Measurements from ENCODE around the gene KBTBD12. TPM values are rescaled to one million over a fixed set of nuclear protein-coding genes. Genes with fewer than 3 reads are reported as not detected.

The KBTBD12 gene
- total and polyA plus RNA-seq, 4 donors = 0.28 to 7.6 (median 4.3) TPM

DNA sequence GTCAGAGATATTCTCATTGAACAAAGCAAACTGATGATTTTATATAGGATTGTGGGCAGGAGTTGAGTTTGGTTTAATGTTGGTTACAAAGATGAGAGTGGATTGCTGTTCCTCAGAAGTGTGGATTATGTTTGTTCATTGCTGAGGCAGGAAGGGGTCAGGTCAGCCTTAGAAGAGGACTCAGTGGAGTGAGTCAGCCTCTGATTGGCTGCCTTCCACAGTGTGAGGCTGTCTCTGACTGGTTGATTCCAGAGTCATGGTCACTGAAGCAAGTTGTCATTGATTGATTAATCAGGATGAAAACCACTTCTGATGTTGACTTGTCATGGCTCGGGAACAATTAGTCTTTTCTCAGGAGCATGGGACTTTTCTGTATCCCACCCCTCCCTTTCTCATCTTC lies 36.2 kb downstream of the KBTBD12 start:
- intact Hi-C loops (cut with DNase I) = loop anchor here (5.0 to 10.0 kb wide), 4 partner anchors 34 to 254 kb away; partner anchors contain the start of genes KBTBD12 (in 2 of the 2) and MGLL (in 1 of the 2)
- WGBS, 2 donors = 93 to 96% methylated on average over 1 of the region's 1 CpG
- Histone ChIP-seq H3K36me3 (ENCODE audit: control insufficient read depth in 1 of 2, insufficient read depth in 2 of 2, low read length in 1 of 2) (no peaks in the 10 kb centered on the region), H3K27me3 (ENCODE audit: control insufficient read depth in 1 of 2, insufficient read depth in 2 of 2, low read length in 1 of 2) (no peaks in the 10 kb centered on the region), H3K4me1 (ENCODE audit: control insufficient read depth in 1 of 2, insufficient read depth in 2 of 2, low read length in 2 of 2) (no peaks in the 10 kb centered on the region), H3K4me3 (ENCODE audit: low read length in 2 of 2) (no peak overlapping the region), H3K27ac (ENCODE audit: low read depth in 1 of 2, low read length in 2 of 2) (no peak overlapping the region), H3K9me3 (ENCODE audit: control insufficient read depth, low read length) (no peaks in the 10 kb centered on the region)
- no peak for ATAC-seq (ENCODE audit: low FRiP score)
- peak in 1 of 2 donors; percentile 67 for DNase-seq

DNA sequence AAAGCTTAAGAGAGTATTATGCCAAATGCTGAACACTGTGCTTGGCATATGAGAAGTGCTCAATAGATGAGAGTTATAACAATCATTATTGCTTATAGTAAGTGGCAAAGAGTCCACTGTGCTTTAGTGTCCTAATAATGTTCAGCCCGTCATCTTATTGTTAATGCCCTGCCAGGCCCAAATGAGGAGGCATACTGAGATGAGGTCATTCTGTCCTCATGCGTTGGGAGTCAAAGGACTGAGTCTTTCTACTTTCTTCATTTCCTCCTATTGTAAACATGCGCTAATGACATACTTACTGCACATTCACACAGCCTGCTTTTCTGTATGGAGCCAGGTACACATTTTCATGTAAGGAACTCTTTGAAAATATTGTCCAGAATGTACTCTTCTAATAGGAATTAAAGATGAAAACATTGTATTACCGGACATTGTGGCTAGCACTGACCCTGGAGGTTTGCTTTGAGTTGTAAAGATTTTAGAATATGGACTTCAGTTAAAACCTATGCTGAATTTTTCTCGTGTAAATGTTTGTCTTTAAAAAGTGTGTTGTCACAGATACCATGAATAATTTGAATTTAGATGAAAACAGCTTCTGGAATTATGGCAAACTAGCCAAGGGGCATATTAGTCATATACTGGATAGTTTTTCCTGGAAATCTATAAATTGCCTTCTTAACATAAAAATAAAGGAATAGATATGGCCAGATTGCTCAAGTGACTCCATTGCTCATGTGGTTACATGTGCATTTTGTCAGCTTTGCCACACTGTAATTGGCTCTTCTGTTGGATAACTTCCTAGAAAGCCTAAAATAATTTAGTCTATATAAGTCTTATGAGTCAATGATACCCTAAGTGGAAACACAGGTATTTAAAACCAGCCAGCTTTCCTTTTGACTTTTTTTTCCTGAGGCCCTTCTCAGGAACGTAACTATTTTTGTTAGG lies 38.3 kb downstream of the KBTBD12 start:
- Histone ChIP-seq H3K4me1 (ENCODE audit: control insufficient read depth in 1 of 2, insufficient read depth in 2 of 2, low read length in 2 of 2) (no peaks in the 10 kb centered on the region), H3K27ac (ENCODE audit: low read depth in 1 of 2, low read length in 2 of 2) (peak overlapping the region in 1 of 2 donors; percentile 28)
- WGBS, 2 donors = 41 to 49% methylated on average over 6 of the region's 6 CpGs

DNA sequence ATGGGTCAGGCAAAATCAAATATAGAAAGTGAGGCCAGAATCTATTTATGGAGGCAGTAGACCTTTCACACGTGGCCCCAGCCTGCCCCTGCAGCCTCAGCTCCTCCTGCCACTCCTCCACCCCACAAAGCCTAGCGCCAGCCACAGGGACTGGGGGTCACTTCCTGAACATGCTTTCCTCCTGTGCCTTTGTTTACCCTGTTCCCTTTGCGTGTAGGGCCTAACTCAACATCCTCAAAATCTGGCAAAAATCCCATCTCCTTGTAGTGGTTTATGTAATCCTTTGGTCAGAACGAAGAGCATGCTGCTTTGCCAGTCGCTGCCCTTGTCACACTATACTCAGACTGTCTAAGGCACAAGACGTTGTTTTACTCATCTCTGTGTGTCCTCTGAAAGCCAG lies 39.6 kb downstream of the KBTBD12 start:
- 24 to 29% methylated on average over 6 of the region's 6 CpGs for WGBS, 2 donors
- intact Hi-C loops (cut with DNase I) = loop anchor here (5.0 to 10.0 kb wide), 5 partner anchors 37 to 302 kb away; partner anchors contain the start of genes KBTBD12 (in 2 of the 2) and MGLL (in 1 of the 2)
- DNase-seq (peak; percentile 64 to 77), ATAC-seq (ENCODE audit: low FRiP score) (peak; percentile 82)
- H3K4me1 ChIP-seq (ENCODE audit: control insufficient read depth in 1 of 2, insufficient read depth in 2 of 2, low read length in 2 of 2) = no peaks in the 10 kb centered on the region
- H3K27me3 ChIP-seq (ENCODE audit: control insufficient read depth in 1 of 2, insufficient read depth in 2 of 2, low read length in 1 of 2) = no peaks in the 10 kb centered on the region
- H3K27ac ChIP-seq (ENCODE audit: low read depth in 1 of 2, low read length in 2 of 2) = peak overlapping the region in 1 of 2 donors; percentile 8
- no peaks in the 10 kb centered on the region for H3K36me3 ChIP-seq (ENCODE audit: control insufficient read depth in 1 of 2, insufficient read depth in 2 of 2, low read length in 1 of 2)
- H3K4me3 ChIP-seq (ENCODE audit: low read length in 2 of 2) = no peak overlapping the region
- H3K9me3 ChIP-seq (ENCODE audit: control insufficient read depth, low read length) = no peaks in the 10 kb centered on the region

More for the DNA sequence above, 38.3 kb downstream of the KBTBD12 start:
- H3K9me3 ChIP-seq (ENCODE audit: control insufficient read depth, low read length) = no peaks in the 10 kb centered on the region
- no peak overlapping the region for H3K4me3 ChIP-seq (ENCODE audit: low read length in 2 of 2)
- no peaks in the 10 kb centered on the region for H3K27me3 ChIP-seq (ENCODE audit: control insufficient read depth in 1 of 2, insufficient read depth in 2 of 2, low read length in 1 of 2)
- no peak for ATAC-seq (ENCODE audit: low FRiP score)
- no peak for DNase-seq
- intact Hi-C loops (cut with DNase I) = loop anchor here (5.0 to 10.0 kb wide), 4 partner anchors 36 to 256 kb away; partner anchors contain the start of genes KBTBD12 (in 2 of the 2) and MGLL (in 1 of the 2)
- H3K36me3 ChIP-seq (ENCODE audit: control insufficient read depth in 1 of 2, insufficient read depth in 2 of 2, low read length in 1 of 2) = no peaks in the 10 kb centered on the region

DNA sequence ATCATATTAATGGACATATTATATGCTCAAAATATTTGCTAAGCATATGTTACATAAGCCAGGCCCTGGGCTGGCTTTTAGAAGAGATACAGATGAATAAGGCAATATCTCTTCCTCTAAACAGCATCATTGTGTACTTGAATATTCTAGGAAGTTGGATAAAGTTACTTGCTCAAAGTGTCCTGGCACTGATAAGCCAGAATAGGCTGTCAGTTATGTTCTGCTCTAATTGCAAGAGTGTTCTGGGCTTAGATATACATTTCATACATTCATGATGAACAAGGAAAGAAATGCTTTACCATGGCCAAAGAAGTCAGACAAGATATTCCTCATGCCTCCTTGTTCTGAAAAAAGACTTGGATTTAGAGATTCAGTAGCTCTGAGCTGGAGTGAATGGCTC lies 40.7 kb downstream of the KBTBD12 start:
- no peaks in the 10 kb centered on the region for H3K9me3 ChIP-seq (ENCODE audit: control insufficient read depth, low read length)
- no peak overlapping the region for H3K27ac ChIP-seq (ENCODE audit: low read depth in 1 of 2, low read length in 2 of 2)
- H3K27me3 ChIP-seq (ENCODE audit: control insufficient read depth in 1 of 2, insufficient read depth in 2 of 2, low read length in 1 of 2) = no peaks in the 10 kb centered on the region
- no peaks in the 10 kb centered on the region for H3K36me3 ChIP-seq (ENCODE audit: control insufficient read depth in 1 of 2, insufficient read depth in 2 of 2, low read length in 1 of 2)
- ATAC-seq (ENCODE audit: low FRiP score) = no peak
- H3K4me3 ChIP-seq (ENCODE audit: low read length in 2 of 2) = no peak overlapping the region
- intact Hi-C loops (cut with DNase I) = loop anchor here in 1 of 2 donors (5.0 to 10.0 kb wide), 2 partner anchors 191 to 303 kb away; no protein-coding TSS in a partner anchor
- no peaks in the 10 kb centered on the region for H3K4me1 ChIP-seq (ENCODE audit: control insufficient read depth in 1 of 2, insufficient read depth in 2 of 2, low read length in 2 of 2)
- DNase-seq = no peak

DNA sequence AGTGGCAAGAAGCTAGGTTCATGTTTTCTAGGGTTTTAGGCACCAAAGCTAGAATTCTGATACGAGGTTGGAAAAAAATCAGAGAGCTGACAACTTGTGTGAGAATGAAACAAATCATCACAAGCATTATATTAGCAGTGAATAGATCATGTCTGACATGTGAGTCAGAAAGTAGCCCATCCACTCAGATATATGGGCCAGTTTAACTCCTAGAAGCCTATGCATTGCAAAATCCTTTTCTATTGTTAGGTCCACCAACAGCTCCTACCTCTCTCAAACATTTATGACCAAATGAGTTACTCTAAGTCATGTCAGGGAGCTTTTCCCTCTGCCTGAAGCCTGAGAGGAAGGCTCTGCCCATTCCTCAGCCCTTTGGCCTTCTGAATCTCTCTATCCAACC lies 44.0 kb downstream of the KBTBD12 start:
- DNase-seq (no peak), ATAC-seq (ENCODE audit: low FRiP score) (no peak)
- no peak overlapping the region for H3K4me3 ChIP-seq (ENCODE audit: low read length in 2 of 2)
- H3K4me1 ChIP-seq (ENCODE audit: control insufficient read depth in 1 of 2, insufficient read depth in 2 of 2, low read length in 2 of 2) = no peaks in the 10 kb centered on the region
- H3K27me3 ChIP-seq (ENCODE audit: control insufficient read depth in 1 of 2, insufficient read depth in 2 of 2, low read length in 1 of 2) = no peaks in the 10 kb centered on the region
- intact Hi-C loops (cut with DNase I) = loop anchor here in 1 of 2 donors (5.0 to 10.0 kb wide), 2 partner anchors 194 to 307 kb away; no protein-coding TSS in a partner anchor
- no peak overlapping the region for H3K27ac ChIP-seq (ENCODE audit: low read depth in 1 of 2, low read length in 2 of 2)
- no peaks in the 10 kb centered on the region for H3K36me3 ChIP-seq (ENCODE audit: control insufficient read depth in 1 of 2, insufficient read depth in 2 of 2, low read length in 1 of 2)
- H3K9me3 ChIP-seq (ENCODE audit: control insufficient read depth, low read length) = no peaks in the 10 kb centered on the region
- WGBS, 2 donors = 93 to 96% methylated on average over 1 of the region's 1 CpG

DNA sequence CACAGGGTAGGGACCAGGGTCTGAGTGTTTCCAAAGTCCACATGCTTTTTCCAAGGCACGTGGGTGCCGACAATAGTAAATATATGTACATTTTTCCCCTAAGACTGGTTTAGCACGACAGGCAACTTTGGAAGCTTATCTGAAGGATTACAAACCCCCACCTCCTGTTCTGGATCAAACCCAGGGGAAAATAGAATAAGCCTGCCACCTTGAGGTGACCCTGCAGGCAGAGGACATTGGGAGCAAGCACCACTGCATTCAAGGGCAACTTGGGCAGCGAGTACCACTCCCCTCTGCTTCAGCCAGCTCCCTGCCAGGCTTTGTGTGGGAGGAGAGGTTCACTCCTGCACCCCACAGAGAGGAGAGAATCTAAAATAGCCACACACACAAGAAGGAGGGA lies 44.8 kb downstream of the KBTBD12 start:
- intact Hi-C loops (cut with DNase I) = loop anchor here in 1 of 2 donors (5.0 to 10.0 kb wide), 2 partner anchors 195 to 308 kb away; no protein-coding TSS in a partner anchor
- ATAC-seq (ENCODE audit: low FRiP score) = no peak
- no peak for DNase-seq
- no peaks in the 10 kb centered on the region for H3K36me3 ChIP-seq (ENCODE audit: control insufficient read depth in 1 of 2, insufficient read depth in 2 of 2, low read length in 1 of 2)
- no peaks in the 10 kb centered on the region for H3K4me1 ChIP-seq (ENCODE audit: control insufficient read depth in 1 of 2, insufficient read depth in 2 of 2, low read length in 2 of 2)
- no peak overlapping the region for H3K4me3 ChIP-seq (ENCODE audit: low read length in 2 of 2)
- 51 to 60% methylated on average over 4 of the region's 4 CpGs for WGBS, 2 donors
- H3K27ac ChIP-seq (ENCODE audit: low read depth in 1 of 2, low read length in 2 of 2) = no peak overlapping the region
- H3K27me3 ChIP-seq (ENCODE audit: control insufficient read depth in 1 of 2, insufficient read depth in 2 of 2, low read length in 1 of 2) = no peaks in the 10 kb centered on the region
- no peaks in the 10 kb centered on the region for H3K9me3 ChIP-seq (ENCODE audit: control insufficient read depth, low read length)

DNA sequence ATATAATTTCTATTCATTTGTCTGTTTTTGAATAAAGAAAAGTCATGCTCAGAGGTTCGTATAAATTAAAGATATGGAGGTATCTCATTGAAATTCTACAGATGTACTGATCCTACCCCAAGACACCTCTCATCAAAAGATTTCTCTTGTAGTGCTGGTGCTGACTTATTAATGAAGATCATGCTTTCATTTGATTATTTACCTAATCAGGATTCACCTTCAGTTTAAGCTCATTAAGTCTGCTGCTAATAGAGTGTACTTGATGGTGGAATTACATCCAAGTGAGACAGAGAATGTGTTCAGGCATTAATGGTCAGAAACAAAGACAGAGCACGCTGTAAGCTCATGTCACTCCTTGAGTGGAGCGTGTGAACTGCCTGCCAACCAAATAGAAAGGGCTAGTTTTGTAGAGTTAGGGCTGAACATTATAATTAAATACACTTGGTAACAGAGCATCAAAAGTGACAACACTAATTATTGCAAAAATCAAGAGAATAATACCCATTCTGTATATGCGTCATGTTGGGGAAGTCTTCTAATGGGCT lies 45.5 kb downstream of the KBTBD12 start:
- WGBS, 2 donors = 94 to 95% methylated on average over 4 of the region's 4 CpGs
- H3K36me3 ChIP-seq (ENCODE audit: control insufficient read depth in 1 of 2, insufficient read depth in 2 of 2, low read length in 1 of 2) = no peaks in the 10 kb centered on the region
- H3K27ac ChIP-seq (ENCODE audit: low read depth in 1 of 2, low read length in 2 of 2) = no peak overlapping the region
- DNase-seq = no peak
- no peaks in the 10 kb centered on the region for H3K4me1 ChIP-seq (ENCODE audit: control insufficient read depth in 1 of 2, insufficient read depth in 2 of 2, low read length in 2 of 2)
- no peak overlapping the region for H3K4me3 ChIP-seq (ENCODE audit: low read length in 2 of 2)
- no peaks in the 10 kb centered on the region for H3K9me3 ChIP-seq (ENCODE audit: control insufficient read depth, low read length)
- no peak for ATAC-seq (ENCODE audit: low FRiP score)
- H3K27me3 ChIP-seq (ENCODE audit: control insufficient read depth in 1 of 2, insufficient read depth in 2 of 2, low read length in 1 of 2) = no peaks in the 10 kb centered on the region
- intact Hi-C loops (cut with DNase I) = no loop called here

DNA sequence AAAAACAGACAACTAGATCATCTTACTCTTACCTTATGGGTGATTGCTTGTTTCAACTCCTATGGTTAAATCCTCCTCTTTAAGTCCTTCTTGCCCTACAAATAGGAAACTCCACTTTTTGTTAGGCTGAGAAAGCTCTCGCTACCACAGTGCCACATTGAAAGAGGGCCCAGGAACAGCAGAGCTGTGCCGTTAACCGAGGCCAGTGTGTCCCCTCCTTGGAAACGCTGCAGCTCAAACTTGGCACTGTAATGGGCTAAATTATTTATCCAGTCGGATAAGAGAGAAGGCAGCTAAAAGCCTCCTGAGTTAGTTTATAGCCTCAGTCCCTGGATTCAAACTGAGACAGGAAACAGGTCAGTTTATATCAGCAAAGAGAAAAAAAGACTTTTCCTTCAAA lies 46.1 kb downstream of the KBTBD12 start:
- H3K4me3 ChIP-seq (ENCODE audit: low read length in 2 of 2) = no peak overlapping the region
- WGBS, 2 donors = 15 to 22% methylated on average over 5 of the region's 5 CpGs
- no peak overlapping the region for H3K27ac ChIP-seq (ENCODE audit: low read depth in 1 of 2, low read length in 2 of 2)
- intact Hi-C loops (cut with DNase I) = no loop called here
- no peaks in the 10 kb centered on the region for H3K9me3 ChIP-seq (ENCODE audit: control insufficient read depth, low read length)
- DNase-seq (no peak), ATAC-seq (ENCODE audit: low FRiP score) (no peak)
- H3K36me3 ChIP-seq (ENCODE audit: control insufficient read depth in 1 of 2, insufficient read depth in 2 of 2, low read length in 1 of 2) = no peaks in the 10 kb centered on the region
- no peaks in the 10 kb centered on the region for H3K4me1 ChIP-seq (ENCODE audit: control insufficient read depth in 1 of 2, insufficient read depth in 2 of 2, low read length in 2 of 2)
- H3K27me3 ChIP-seq (ENCODE audit: control insufficient read depth in 1 of 2, insufficient read depth in 2 of 2, low read length in 1 of 2) = no peaks in the 10 kb centered on the region

All from aorta (tissue), 5 donors.